Measurements from ENCODE around the gene MFAP2.

GRCh38 chr1:17005365-17005740 lies 24.9 kb upstream of the MFAP2 start:
- TF ChIP-seq POLR2A (IDR thresholded peaks at IDR 0.05), result no peak
- TF ChIP-seq, protein P1, sequence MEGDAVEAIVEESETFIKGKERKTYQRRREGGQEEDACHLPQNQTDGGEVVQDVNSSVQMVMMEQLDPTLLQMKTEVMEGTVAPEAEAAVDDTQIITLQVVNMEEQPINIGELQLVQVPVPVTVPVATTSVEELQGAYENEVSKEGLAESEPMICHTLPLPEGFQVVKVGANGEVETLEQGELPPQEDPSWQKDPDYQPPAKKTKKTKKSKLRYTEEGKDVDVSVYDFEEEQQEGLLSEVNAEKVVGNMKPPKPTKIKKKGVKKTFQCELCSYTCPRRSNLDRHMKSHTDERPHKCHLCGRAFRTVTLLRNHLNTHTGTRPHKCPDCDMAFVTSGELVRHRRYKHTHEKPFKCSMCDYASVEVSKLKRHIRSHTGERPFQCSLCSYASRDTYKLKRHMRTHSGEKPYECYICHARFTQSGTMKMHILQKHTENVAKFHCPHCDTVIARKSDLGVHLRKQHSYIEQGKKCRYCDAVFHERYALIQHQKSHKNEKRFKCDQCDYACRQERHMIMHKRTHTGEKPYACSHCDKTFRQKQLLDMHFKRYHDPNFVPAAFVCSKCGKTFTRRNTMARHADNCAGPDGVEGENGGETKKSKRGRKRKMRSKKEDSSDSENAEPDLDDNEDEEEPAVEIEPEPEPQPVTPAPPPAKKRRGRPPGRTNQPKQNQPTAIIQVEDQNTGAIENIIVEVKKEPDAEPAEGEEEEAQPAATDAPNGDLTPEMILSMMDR (IDR thresholded peaks at IDR 0.05), result no peak
